CD4-positive, alpha-beta T cell treated with Interleukin-2 at 100 ng/mL for 4 hours (primary cell): ENCODE data around the gene IL18.
"Not testable (repeated sequence)": the region's sequence is repeated elsewhere in the genome, so short reads cannot be mapped to it uniquely, and the experiment has no call there.

ENCODE experiments used
- DNase-seq: peaks from one replicate; pipeline ENCODE4 v3.0.0-alpha.2; 2020; ENCODE audit warnings: low spot score

Gene IL18

DNA sequence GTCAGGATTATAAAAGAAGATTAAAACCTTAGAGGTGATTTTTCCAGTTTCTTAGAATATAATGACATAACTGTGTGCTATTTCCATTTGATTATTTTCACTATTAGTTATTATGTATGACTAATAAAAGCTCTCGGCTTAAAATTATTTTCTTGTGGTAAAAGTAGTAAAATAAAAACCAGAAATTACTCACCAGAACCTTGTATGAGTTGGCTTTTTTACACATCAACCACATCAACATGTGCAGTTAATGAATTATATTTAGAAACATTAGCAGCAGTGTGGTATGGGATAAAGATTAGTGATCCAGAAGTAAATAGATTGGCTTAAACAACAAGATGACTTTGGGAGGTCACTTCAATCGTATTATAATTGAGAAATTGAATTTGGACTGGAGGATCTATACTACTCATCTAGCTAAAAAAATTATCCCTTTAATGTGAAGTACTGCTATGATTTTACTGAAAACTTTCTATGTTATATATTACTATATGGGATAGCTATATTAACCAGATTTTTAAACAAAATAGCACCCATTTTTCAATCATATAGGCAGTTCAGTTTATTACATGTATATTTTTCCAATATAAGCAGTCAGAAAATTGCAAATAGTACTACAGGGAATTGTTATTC lies 8.6 kb upstream of the IL18 start:
- DNase-seq = no peak

DNA sequence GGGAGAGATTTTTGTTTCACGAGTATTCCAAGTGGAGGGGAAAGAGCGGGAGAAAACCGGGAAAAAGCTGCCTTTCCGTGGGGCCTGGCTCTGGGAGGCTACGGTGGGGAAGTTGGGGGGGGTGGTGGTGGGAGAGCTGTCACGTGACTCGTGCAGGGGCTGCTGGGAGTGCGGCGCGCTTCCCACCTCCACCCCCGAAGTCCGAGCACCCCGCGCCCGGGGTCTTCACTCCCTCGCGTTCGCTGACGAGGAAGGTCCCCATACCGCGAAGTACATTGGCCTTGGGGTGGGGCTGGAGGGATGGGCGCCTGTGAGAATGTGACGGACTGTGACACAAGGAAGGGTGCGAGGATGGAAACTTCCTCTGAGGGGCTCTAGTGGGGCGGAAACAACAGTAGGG lies 3.3 kb upstream of the IL18 start, which contains the start of gene TEX12:
Gene TEX12, plus strand, starts transcription at position 228 of the 400 bp plus-strand sequence. CDS start 1,897 bp downstream, outside the sequence.
- DNase-seq = no peak

DNA sequence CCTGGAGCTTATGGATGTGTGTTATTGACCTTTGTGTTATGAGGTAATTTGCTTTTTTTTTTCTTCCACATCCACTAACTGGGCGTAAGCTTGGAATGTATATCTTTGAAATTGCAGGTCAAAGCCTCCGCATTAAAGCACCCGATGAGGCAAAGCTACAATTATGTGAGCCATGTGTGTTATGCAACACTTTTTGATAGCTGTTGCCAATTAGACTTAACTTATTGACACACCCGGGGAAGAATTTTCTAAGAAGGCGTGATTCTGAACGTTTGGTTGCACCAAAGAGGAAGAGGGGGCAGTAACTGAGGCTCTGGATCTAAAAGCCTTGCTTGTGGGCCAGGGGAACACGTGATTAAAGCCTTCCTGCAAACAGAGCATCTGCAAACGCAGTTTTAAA lies 2.7 kb upstream of the IL18 start:
- no peak for DNase-seq

DNA sequence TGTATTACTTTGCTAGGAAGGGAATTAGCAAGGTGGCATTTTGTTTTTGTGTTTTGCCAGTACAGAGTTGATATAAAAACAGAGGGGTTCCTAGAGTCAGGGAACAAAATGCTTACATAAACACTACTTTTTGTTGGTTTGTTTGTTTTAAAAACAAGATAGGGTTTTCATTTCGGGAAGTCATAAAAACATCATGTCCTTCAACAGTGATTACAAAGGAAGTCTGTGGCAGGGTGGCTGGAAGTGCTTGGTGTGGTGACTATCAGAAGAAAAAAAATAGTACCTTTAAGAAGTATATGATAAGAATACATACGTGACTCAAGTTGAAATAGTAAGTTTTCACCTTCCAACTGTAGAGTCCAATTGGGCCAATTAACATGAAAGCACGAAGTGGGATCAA lies 1.2 kb upstream of the IL18 start:
- DNase-seq = no peak

DNA sequence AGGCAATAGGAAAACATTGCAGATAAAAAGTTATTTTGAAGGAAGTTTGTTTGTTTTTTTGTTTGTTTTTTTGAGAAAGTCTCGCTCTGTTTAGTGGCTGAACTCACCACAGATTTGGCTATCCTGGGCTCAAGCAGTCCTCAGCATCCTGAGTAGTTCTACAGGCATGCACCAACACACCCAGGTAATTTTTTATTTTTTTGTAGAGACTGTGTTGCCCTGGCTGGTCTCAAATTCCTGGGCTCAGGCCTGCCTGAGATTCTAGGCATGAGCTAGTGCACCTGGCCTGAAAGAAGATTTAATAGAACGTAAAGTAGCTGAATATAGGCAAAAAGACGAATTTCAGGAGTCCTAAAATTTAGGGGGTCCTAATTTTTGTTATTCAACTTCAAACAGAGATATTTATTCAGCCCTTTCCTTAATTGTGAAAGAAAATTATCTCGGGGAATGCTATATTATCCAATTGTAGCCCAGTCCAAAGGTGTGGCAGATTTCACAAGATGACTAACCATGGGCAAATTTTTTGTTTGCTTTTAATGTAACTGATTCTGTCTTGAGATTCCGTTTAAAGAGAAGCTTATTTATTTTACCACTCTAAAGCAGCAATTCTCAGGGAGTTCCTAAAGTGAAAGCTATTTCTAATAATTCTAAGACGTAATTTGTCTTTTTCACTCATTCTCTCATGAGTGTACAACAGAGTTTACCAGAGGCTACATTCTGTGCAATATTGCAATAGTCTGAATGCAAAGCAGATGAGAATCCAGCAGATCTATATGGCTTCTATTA lies 940 bp downstream of the IL18 start:
- DNase-seq = no peak

DNA sequence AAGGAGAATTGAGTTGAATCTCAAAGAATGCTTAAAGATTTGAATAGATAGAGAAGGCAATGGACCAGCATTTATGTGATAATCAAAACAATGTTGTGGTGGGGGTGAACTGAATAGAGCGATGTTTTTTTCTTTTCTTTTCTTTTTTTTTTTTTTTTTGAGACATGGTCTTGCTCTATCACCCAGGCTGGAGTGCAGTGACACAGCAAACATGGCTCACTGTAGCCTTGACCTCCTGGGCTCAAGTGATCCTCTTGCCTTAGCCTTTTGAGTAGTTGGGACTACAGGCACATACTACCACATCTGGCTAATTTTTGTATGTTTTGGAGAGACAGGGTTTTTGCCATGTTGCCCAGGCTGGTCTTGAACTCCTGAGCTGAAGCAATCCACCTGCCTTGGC lies 1.7 kb downstream of the IL18 start:
- DNase-seq = not testable (repeated sequence)

DNA sequence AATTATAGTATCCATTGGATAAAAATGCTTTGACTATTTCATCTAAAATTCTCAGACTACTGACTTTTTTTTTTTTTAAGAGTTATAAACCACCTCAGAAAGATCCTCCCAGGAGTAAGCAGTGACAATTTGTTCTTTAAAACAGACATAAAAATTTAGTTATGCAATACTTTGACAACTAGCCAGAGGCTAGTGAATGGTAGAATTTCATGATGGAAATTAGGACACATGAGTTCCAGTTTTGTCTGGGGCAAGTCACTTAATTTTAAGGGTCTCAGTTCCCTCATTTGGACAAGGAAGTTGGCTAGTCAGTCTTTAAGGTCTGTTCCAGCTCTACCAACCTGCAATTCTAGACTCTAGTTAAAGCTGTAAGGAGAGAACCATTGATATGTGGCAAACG lies 2.9 kb downstream of the IL18 start:
- no peak for DNase-seq

DNA sequence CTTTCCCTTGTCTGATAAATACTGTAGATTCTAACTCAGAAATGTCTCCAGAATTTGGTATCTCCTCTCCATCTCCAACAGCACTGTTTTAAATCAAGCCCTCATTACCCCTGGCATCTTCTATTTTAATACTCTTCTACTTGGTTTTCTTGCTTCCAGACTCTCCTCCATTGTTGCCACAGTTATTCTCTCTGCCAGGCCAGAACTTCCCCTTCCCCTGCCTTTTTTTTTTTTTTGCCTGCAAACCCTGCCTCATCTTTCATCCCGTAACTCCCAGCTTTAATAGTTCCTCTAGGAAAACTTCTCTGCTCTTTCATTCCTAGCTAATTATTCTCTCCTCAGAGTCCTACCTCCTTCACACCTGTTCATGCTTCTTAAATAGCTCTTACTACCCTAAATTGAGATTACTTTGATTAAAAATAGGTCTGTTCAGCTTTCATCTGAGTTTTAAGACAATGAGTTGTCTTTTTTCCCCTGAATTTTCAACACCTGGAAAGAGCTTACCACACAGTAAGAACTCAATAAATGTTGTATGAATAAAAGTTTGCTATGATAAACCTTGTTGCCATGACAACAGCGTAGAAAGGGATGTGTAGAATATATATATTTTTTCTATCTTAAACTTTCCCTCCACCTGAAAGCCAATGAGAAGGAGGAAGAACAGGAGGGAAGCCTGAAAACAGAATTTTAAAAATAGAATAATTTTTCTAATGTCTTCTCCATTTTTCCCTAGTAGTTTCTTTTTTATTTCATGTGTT lies 3.6 kb downstream of the IL18 start:
- DNase-seq = no peak

DNA sequence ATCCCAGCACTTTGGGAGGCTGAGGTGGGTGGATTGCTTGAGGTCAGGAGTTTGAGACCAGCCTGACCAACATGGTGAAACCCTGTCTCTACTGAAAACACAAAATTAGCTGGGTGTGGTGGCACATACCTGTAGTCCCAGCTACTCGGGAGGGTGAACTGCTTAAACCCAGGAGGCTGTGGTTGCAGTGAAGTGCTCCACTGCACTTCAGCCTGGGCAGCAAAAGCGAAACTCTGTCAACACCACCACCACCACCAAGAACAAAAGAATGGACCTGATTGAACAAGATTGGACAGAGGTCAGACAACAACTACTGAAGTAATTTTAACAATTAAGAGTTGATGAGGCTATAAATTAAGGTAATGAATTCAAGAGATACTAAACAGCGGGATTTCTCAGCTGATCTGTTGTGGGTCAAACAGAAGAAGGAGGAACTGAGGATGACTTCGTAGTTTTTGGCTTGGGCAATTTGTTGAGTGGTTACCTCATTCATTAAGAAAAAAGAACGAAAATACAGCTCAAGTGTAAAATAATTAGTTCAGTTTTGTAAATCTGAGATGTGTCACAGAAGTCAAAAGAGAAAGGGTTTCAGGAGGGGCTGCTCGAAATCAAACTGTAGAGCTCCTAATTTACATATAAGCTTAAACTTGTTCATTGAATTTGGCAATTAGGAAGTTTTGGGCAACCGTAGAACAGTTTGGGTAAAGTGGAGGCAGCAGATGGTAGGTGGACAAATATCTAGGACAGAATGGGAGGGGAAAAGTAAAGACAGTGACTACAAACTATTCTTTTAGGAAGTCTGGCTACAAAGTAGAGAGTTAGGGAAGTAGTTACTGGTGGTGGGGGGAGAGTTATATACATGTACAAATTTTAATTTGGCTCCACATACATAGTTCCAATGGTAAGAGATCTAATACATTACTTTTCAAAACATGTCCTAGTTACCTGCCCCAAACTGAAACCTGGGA lies 4.5 kb downstream of the IL18 start:
- DNase-seq = no peak

DNA sequence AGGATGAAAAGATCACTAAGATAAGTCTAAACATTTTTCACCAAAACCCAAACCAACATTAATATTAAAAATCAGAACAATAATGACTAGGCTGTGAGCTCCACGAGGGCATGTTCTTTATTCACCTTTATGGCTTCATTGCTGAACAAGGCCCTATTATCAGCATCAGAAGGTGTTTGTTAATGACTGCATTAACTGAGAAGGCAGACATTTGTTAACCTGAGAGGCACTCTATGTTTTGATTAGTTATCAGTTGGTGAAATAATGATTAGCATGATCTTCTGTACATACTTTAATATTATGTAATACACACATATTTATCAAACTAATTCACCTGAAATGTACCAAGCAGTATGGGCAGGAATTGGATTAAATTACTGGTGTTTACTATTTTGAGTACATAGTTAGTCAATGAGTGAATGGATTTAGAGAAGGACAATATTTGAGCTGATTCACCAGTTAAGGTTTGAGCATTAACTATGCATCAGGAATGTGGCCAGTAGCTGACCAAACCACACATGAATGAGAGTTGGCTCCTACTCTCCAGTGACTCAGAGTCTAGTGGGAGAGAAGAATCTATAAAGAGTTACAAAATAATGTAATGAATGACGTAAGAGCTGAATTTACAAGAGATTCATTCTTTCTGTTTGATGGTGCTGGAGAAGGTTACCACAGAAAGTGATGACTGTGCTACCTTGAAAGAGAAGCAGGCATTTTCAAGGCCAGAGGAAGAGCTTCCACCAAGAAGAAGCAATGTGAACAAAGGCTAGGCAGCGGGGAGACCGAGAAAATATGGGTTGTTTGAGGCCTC lies 6.7 kb downstream of the IL18 start:
- DNase-seq = no peak

DNA sequence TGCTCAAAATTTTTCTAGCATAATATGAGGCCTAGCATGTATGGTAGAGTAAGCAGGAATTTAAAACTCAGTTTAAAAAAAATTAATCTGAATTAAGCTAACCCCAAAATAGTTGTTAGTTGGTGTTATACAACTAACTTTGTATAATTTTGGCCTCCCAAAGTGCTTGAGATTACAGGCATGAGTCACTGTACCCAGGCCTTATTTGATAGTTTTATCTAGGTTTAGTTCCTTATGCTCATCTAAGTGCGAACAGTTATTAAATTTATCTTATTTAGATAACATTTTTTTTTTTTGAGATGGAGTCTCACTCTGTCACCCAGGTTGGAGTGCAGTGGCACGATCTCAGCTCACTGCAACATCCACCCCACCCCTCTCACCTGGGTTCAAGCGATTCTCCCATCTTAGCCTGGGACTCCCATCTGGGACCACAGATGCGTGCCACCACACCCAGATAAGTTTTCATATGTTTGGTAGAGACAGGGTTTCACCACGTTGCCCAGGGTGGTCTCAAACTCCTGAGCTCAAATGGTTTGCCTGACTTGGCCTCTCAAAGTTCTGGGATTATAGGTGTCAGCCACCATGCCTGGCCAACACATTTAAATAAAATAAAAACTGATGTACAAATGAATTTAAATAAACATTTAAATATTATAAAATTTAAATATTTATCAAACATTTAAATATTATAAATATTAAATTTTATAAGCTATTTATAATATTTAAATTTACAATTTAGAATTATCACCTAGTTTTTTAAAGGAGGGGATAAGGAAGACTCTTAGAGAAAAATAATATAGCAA lies 7.5 kb downstream of the IL18 start:
- DNase-seq = no peak

DNA sequence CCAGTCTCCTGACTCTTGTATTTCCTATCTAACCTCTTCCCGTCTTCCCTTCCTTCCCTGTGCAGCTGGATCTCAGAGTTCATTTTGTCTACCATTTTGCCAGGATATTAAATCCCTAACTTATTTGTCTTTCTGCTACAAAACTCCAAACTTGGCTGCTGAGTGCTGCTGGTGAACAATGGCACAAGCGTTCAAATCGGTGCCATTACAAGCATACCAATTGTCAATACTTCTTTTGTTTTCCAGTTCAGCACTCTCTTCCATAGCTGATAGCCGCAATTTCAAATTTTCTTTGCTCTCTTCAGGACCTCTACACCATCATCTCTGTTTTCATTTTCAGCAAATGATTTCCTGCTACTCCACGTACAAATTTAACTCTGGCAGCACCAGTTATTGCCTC lies 13.4 kb downstream of the IL18 start:
- no peak for DNase-seq

DNA sequence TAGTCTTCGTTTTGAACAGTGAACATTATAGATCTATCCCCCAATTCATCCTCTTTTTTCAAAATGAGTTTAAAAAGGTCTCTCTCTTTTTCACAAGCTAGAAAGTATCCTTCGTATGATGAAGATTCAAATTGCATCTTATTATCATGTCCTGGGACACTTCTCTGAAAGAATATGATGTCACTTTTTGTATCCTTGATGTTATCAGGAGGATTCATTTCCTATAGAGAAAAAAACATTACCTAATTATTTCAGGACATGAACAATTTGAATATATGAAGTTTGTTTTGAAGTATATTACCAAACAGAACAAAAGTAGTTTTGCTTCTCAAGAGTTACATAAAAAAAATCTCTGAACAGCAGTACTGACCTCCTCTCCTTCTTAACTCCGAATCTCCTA lies 20.3 kb downstream of the IL18 start:
- no peak for DNase-seq

DNA sequence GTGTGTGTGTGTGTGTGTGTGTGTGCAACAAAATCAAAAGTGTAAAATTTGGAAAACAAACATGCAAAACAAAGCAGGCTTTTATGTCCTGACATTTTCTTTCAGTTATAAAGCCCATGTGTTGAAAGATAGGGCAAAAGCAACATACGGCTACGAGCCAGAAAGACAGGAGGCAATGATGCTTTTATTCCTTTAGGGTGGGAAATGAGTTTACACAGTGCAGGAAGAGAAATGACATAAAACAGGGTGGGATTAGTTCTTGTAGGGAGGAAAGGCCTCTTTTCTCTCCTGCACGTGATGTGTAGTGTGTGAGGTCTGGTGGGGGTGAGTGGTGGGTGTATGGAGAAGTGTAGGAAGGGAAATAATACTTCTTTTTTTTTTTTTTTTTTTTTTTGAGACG lies 29.4 kb downstream of the IL18 start:
- no peak for DNase-seq

DNA sequence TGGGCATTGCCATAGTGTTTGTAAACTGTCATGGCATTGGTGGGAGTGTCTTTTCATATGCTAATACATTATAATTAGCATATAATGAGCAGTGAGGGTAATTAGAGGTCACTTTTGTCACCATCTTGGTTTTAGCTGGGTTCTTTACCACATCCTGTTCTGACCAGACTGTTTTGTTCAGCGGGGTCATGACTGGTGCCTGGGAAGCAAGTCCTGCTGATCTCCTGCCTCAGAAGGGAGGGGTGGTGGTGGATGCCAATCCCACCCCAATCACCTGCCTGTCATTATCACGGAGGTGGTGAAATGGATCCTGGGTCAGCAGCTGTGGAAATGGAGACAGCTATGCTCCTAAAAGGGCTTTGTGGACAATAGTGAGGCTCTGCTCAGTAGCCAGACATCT lies 31.2 kb downstream of the IL18 start:
- DNase-seq = no peak

DNA sequence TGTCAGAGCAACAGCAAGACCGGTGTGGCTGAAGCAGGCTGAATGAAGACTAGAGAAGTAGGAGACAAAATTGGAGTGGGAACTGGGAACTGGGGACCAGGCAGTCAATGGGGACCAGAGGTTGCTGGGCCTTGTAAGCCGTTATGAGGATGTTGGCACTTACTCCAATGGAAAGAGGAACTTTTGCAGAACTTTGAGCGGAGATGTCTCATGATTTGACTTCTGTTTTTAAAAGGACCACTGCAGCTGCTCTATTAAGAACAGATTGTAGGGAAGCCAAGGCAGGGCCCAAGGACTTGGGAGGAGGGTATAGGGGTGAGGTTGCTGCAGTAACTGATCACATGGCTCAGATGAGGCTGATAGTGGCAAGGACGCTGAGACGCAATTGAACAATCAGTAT lies 34.2 kb downstream of the IL18 start:
- no peak for DNase-seq

DNA sequence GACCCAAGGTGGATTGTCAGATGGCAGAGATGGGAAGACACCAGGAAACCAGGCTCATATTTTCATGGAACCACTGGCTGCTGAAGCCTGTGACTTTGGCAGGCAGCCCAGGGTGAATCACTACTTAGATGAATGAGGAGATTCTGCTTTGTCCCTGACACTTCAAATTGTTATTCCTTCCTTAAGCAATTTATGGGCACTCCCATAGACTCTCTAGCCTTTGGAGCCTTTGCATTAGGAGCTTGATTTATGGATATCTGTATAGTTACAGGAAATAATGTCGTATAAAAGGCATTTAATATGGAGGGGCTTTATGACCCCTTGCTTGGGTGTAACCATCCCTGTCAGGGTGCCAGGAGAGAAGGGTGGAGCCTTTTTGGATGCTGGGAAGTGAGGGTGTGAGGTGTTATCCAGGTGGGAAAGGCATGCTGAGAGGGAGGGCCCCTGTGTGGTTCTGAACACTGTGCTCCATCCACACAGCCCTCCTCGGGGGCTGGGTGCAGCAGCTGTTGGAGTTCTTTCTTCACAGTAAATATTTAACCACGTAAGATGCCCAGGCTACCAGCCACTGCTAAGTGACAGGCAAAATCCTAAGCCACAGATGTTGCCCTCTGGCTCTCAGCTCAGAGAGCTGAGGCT lies 35.3 kb downstream of the IL18 start:
- DNase-seq = no peak

DNA sequence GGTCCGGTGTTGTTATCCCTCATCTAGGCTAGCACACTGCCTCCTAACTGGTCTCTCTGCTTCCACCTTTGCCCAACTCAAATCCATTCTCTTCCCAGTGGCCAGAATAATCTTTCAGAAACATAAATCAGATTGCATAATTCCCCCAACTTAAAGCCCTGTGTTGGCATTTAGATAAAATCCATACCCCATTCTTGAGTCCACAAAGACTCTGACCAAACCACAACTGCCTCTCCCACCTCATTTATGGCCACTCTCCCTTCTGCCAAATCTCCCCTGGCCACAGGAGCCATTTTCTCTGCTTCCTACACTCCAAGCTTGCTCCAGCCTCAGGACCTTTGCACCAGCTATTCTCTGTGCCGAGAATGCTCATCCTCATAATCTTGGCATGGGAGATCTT lies 36.8 kb downstream of the IL18 start:
- DNase-seq = no peak

DNA sequence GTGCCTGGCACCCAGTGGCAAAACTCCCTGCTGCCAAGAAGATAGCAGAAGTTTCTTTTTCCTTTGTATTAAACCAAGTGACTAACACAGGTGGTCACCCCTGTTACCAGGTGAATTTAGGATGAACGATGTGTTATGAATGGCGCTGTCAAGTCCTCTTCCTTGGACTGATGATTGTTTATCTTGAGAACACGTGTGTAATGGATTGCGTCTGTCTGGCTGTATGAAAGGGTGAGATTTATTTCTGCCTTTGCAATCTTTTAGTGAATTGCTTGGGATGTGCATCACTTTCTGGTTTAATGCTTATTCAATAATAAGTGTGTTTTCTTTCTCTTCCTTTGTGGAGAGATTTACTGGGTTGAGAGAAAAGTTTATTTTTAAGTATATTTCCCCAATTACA lies 40.8 kb downstream of the IL18 start:
- no peak for DNase-seq
